B cell (primary cell): ENCODE data around the gene KIF13A. TPM values are rescaled to one million over a fixed set of nuclear protein-coding genes. Genes with fewer than 3 reads are reported as not detected.
"Not testable (repeated sequence)": the region's sequence is repeated elsewhere in the genome, so short reads cannot be mapped to it uniquely, and the experiment has no call there.

ENCODE experiments used
- ATAC-seq: fragments of 200-7000 bp; cut with Tn5 transposase; one replicate; pipeline ENCODE4 v1.10.0; 2021; ENCODE audit warnings: low read depth, mild to moderate bottlenecking, moderate number of reproducible peaks, moderate library complexity
- CTCF ChIA-PET: fragments of 350-600 bp; sonication (Branson Sonifier 250); formaldehyde crosslinking; loops from one replicate; lab custom pipeline; 2021; ENCODE audit warnings: antibody characterized with exemption, inconsistent platforms; lab: Charles Lee
- POLR2A ChIA-PET: fragments of 350-600 bp; sonication (Branson Sonifier 250); formaldehyde crosslinking; loops from one replicate; lab custom pipeline; 2021; ENCODE audit warnings: antibody characterized with exemption; lab: Charles Lee
- DNase-seq: peaks from one replicate; pipeline ENCODE4 v3.0.0; 2013
- H2AFZ ChIP-seq: 2 replicates; pipeline ENCODE4 v1.6.1; 2012; ENCODE audit warnings: mild to moderate bottlenecking, low read depth, low read length; ENCODE audit not compliant: insufficient read depth, poor library complexity, severe bottlenecking
- H3K27ac ChIP-seq, 2 donors: 1 replicate in 1 of 2; 2 replicates in 1 of 2; pipeline ENCODE4 v1.5.1; 2012 to 2013; ENCODE audit warnings: low read length in 2 of 2, mild to moderate bottlenecking in 2 of 2, moderate library complexity in 1 of 2
- H3K27me3 ChIP-seq, 4 experiments: fragments of 200-600 bp in 1 of 4; sonication (generic) in 1 of 4; replicated peaks in 1 of 4; 1 replicate in 2 of 4; 2 replicates in 2 of 4; pipeline versions ENCODE4 v1.6.1 to v1.7.0; 2013 to 2016; ENCODE audit warnings: low read length in 3 of 4, mild to moderate bottlenecking in 2 of 4, mixed read lengths in 1 of 4, moderate library complexity in 1 of 4; ENCODE audit not compliant: insufficient read depth in 4 of 4, control insufficient read depth in 3 of 4; ENCODE audit errors: control extremely low read depth in 1 of 4
- H3K36me3 ChIP-seq, 2 experiments: replicated peaks in 1 of 2; 1 replicate in 1 of 2; 2 replicates in 1 of 2; pipeline versions ENCODE4 v1.6.1 to v1.7.1; 2013; ENCODE audit warnings: low read length in 1 of 2; ENCODE audit not compliant: insufficient read depth in 2 of 2, control insufficient read depth in 1 of 2; ENCODE audit errors: control extremely low read depth in 1 of 2, extremely low read depth in 1 of 2
- H3K4me1 ChIP-seq, 2 donors: fragments of 200-600 bp in 1 of 2; sonication (generic) in 1 of 2; 1 replicate in 1 of 2; 2 replicates in 1 of 2; pipeline versions ENCODE4 v1.5.1 to v1.6.1; 2013 to 2017; ENCODE audit warnings: low read length in 2 of 2; ENCODE audit not compliant: control insufficient read depth in 2 of 2, insufficient read depth in 2 of 2
- H3K4me2 ChIP-seq: replicated peaks from 2 replicates; pipeline ENCODE3; 2012; ENCODE audit warnings: mild to moderate bottlenecking, low read depth, low read length; ENCODE audit not compliant: poor library complexity, severe bottlenecking
- H3K4me3 ChIP-seq, 5 experiments: fragments of 200-600 bp in 1 of 5; sonication (generic) in 1 of 5; 1 replicate in 3 of 5; 2 replicates in 2 of 5; pipeline versions ENCODE4 v1.5.1 to v1.7.0; 2011 to 2016; ENCODE audit warnings: low read length in 4 of 5, mild to moderate bottlenecking in 4 of 5, low read depth in 2 of 5, control low read depth in 1 of 5, moderate library complexity in 1 of 5; ENCODE audit not compliant: insufficient read depth in 1 of 5; ENCODE audit errors: control extremely low read depth in 1 of 5, extremely low read depth in 1 of 5
- H3K79me2 ChIP-seq: fragments of 200-600 bp; sonication (generic); one replicate; pipeline ENCODE4 v1.6.0; 2016; ENCODE audit warnings: low read length; ENCODE audit not compliant: control insufficient read depth, insufficient read depth
- H3K9ac ChIP-seq: fragments of 200-600 bp; sonication (generic); 2 replicates; pipeline ENCODE4 v1.6.1; 2017; ENCODE audit warnings: mild to moderate bottlenecking, low read length, moderate library complexity
- H3K9me3 ChIP-seq, 3 donors: one replicate each; pipeline versions ENCODE4 v1.6.1 to v1.7.1; 2013; ENCODE audit warnings: low read length in 2 of 3; ENCODE audit not compliant: control insufficient read depth in 2 of 3, insufficient read depth in 1 of 3; ENCODE audit errors: control extremely low read depth in 1 of 3
- H4K20me1 ChIP-seq: 2 replicates; pipeline ENCODE4 v1.6.0; 2012; ENCODE audit warnings: mild to moderate bottlenecking, low read length; ENCODE audit not compliant: insufficient read depth, control insufficient read depth, poor library complexity, severe bottlenecking
- H3K27ac Mint-ChIP-seq: one replicate; pipeline ENCODE4 v1.8.0; 2021; ENCODE audit warnings: mixed read lengths
- H3K27me3 Mint-ChIP-seq: one replicate; pipeline ENCODE4 v1.8.0; 2021; ENCODE audit warnings: mixed read lengths
- H3K4me1 Mint-ChIP-seq: one replicate; pipeline ENCODE4 v1.8.0; 2021; ENCODE audit warnings: mixed read lengths
- H3K4me3 Mint-ChIP-seq: one replicate; pipeline ENCODE4 v1.8.0; 2021; ENCODE audit warnings: mixed read lengths
- H3K9me3 Mint-ChIP-seq: one replicate; pipeline ENCODE4 v1.8.0; 2022; ENCODE audit warnings: mixed read lengths; ENCODE audit not compliant: insufficient read depth
- EZH2 ChIP-seq: IDR thresholded peaks from 2 replicates; pipeline ENCODE4 v1.6.1; 2012; ENCODE audit warnings: borderline replicate concordance, low read depth, mild to moderate bottlenecking, moderate library complexity, low read length; ENCODE audit not compliant: insufficient read depth, poor library complexity, severe bottlenecking
- WGBS: methylation state at CpG from one replicate; pipeline ENCODE4 v1.1.5; 2013; ENCODE audit warnings: missing lambda C conversion rate; ENCODE audit not compliant: insufficient coverage; 5-methylcytosine and 5-hydroxymethylcytosine counted together
- intact Hi-C: fragments of 100-400 bp; cut with micrococcal nuclease; formaldehyde crosslinking; loops from one replicate; pipeline ENCODE4 v1.10.0; 2022
- polyA plus RNA-seq: library from polyadenylated mRNA; depleted of rRNA; stranded (reverse); fragments of >200 nt; gene quantifications from 2 replicates; pipeline ENCODE4 v1.2.3, GENCODE V29; 2012
- total RNA-seq, 2 donors: library from RNA; stranded (reverse); fragments of 120-200 nt in 1 of 2; gene quantifications; 1 replicate in 1 of 2; 2 replicates in 1 of 2; pipeline versions ENCODE4 v1.2.3 to v1.2.4, GENCODE V29; 2013 to 2022
- TF ChIP-seq, protein P1 (sequence below): fragments of 200-600 bp; IDR thresholded peaks from one replicate; pipeline ENCODE4 v1.8.0; 2022; ENCODE audit warnings: antibody characterized with exemption, mild to moderate bottlenecking

KIF13A gene
- total and polyA plus RNA-seq, 2 donors (not counting 1 experiment from before 2014, with no cell fraction given), result 2.1 to 23.4 TPM

DNA sequence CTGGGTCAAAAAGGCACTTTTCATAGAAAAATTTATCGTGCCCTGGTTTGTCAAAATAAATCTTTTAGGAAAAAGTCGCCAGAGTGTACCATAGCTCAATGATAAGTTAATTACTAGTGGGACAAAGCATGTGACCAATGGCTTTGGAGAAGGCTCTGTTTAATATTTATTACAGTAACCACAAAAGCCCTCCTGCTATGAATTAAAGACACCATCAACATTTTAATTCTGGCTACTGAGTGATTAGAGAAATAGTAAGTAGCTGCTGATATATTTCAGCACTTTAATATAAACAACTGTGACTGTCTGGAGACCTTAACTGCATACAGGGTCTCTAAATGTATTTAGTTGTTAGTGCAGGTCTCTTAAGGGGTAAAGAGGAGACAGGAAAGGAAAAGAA, 38.3 kb downstream of the KIF13A start:
- no peak overlapping the region for H3K4me2 ChIP-seq
- ChIA-PET POLR2A (no interaction called here), CTCF (no interaction called here)
- peaks cover 0 to 3% (median 0%) of the 10 kb centered on the region in 3 donors for H3K9me3 ChIP-seq
- Mint-ChIP-seq H3K4me3 (no peak overlapping the region), H3K27me3 (peaks cover 5% of the 10 kb centered on the region), H3K4me1 (no peaks in the 10 kb centered on the region), H3K27ac (no peak overlapping the region), H3K9me3 (no peaks in the 10 kb centered on the region)
- no peak overlapping the region for H3K27ac ChIP-seq
- no peak overlapping the region for H2AFZ ChIP-seq
- intact Hi-C loops, result no loop called here
- H3K9ac ChIP-seq, result no peak overlapping the region
- H3K79me2 ChIP-seq, result no peaks in the 10 kb centered on the region
- no peaks in the 10 kb centered on the region for H3K4me1 ChIP-seq
- TF ChIP-seq, protein P1, sequence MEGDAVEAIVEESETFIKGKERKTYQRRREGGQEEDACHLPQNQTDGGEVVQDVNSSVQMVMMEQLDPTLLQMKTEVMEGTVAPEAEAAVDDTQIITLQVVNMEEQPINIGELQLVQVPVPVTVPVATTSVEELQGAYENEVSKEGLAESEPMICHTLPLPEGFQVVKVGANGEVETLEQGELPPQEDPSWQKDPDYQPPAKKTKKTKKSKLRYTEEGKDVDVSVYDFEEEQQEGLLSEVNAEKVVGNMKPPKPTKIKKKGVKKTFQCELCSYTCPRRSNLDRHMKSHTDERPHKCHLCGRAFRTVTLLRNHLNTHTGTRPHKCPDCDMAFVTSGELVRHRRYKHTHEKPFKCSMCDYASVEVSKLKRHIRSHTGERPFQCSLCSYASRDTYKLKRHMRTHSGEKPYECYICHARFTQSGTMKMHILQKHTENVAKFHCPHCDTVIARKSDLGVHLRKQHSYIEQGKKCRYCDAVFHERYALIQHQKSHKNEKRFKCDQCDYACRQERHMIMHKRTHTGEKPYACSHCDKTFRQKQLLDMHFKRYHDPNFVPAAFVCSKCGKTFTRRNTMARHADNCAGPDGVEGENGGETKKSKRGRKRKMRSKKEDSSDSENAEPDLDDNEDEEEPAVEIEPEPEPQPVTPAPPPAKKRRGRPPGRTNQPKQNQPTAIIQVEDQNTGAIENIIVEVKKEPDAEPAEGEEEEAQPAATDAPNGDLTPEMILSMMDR, result no peak
- no peak for ATAC-seq
- DNase-seq, result no peak
- no peaks in the 10 kb centered on the region for H3K36me3 ChIP-seq
- no CpG with 5 or more reads among the region's 2 CpGs for WGBS
- no peak overlapping the region for H3K4me3 ChIP-seq
- no peaks in the 10 kb centered on the region for H3K27me3 ChIP-seq
- no peaks in the 10 kb centered on the region for H4K20me1 ChIP-seq

DNA sequence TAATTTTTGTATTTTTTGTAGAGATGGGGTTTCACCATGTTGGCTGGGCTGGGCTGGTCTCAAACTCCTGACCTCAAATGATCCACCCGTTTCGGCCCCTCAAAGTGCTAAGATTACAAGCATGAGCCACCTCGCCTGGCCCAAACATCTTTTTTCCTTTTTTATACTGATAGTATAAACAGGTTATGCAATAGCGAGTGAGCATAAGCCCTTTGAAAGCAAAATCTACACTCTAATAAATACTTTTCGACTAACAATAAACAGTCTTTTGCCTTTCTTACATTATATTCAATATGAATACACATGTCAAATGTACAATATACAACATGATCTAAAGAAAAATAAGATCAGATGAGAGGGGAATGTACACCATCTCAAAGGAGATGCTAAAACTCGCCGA, 38.7 kb downstream of the KIF13A start:
- intact Hi-C loops, result no loop called here
- H3K27me3 Mint-ChIP-seq, result peaks cover 5% of the 10 kb centered on the region
- DNase-seq (no peak), ATAC-seq (no peak)
- no peaks in the 10 kb centered on the region for H3K4me1 Mint-ChIP-seq
- no peaks in the 10 kb centered on the region for H3K4me1 ChIP-seq
- H3K27me3 ChIP-seq, result no peaks in the 10 kb centered on the region
- no peak overlapping the region for H3K4me2 ChIP-seq
- H3K36me3 ChIP-seq, result no peaks in the 10 kb centered on the region
- H3K4me3 ChIP-seq, result no peak overlapping the region
- CTCF ChIA-PET, result no interaction called here
- H4K20me1 ChIP-seq, result no peaks in the 10 kb centered on the region
- POLR2A ChIA-PET, result no interaction called here
- no peak for TF ChIP-seq EZH2
- TF ChIP-seq, protein P1, result no peak
- H3K9ac ChIP-seq, result no peak overlapping the region
- no peak overlapping the region for H3K4me3 Mint-ChIP-seq
- no peak overlapping the region for H3K27ac Mint-ChIP-seq
- peaks cover 0 to 3% (median 0%) of the 10 kb centered on the region in 3 donors for H3K9me3 ChIP-seq
- no CpG with 5 or more reads among the region's 7 CpGs for WGBS
- H3K27ac ChIP-seq, result no peak overlapping the region
- no peak overlapping the region for H2AFZ ChIP-seq
- no peaks in the 10 kb centered on the region for H3K79me2 ChIP-seq
- H3K9me3 Mint-ChIP-seq, result no peaks in the 10 kb centered on the region

DNA sequence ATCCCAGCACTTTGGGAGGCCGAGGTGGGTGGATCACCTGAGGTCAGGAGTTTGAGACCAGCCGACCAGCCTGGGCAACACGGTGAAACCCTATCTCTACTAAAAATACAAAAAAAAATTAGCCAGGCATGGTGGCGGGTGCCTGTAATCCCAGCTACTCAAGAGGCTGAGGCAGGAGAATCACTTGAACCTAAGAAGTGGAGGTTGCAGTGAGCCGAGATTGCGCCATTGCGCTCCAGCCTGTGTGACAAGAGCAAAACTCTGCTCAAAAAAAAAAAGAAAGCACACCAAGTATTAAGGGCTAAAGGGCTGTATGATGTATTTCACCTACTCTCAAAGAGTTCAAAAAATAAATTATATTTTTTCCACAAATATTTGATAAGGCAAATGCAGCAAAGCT, 39.9 kb downstream of the KIF13A start:
- H2AFZ ChIP-seq, H3K4me1 ChIP-seq, H3K27me3 Mint-ChIP-seq, H3K27ac Mint-ChIP-seq, H3K4me3 Mint-ChIP-seq, H3K36me3 ChIP-seq, ATAC-seq, H4K20me1 ChIP-seq, H3K4me1 Mint-ChIP-seq, H3K27me3 ChIP-seq, POLR2A ChIA-PET, CTCF ChIA-PET, DNase-seq, H3K9me3 ChIP-seq, H3K27ac ChIP-seq, H3K79me2 ChIP-seq, intact Hi-C loops, H3K9me3 Mint-ChIP-seq, H3K4me3 ChIP-seq, H3K4me2 ChIP-seq, H3K9ac ChIP-seq: not testable (repeated sequence)
- WGBS, result 100% methylated on average over 3 of the region's 7 CpGs
